Liver (tissue), 9 donors: ENCODE data around the gene MMP13. TPM values are rescaled to one million over a fixed set of nuclear protein-coding genes. Genes with fewer than 3 reads are reported as not detected.

Experiments
- DNase-seq: peaks from one replicate; pipeline ENCODE4 v3.0.0-alpha.2; 2017; ENCODE audit warnings: low spot score
- H3K27ac ChIP-seq, 2 donors: one replicate each; pipeline ENCODE4 v1.7.0; 2013; ENCODE audit warnings: inconsistent platforms in 2 of 2, low read length in 2 of 2, control low read depth in 1 of 2, low read depth in 1 of 2, mild to moderate bottlenecking in 1 of 2
- H3K27me3 ChIP-seq, 4 donors: one replicate each; pipeline versions ENCODE4 v1.6.1 to v1.7.0; 2013; ENCODE audit warnings: low read length in 3 of 4, inconsistent platforms in 1 of 4, mild to moderate bottlenecking in 1 of 4, moderate library complexity in 1 of 4; ENCODE audit not compliant: control insufficient read depth in 4 of 4, insufficient read depth in 4 of 4
- H3K36me3 ChIP-seq, 4 donors: one replicate each; pipeline versions ENCODE4 v1.6.1 to v1.7.0; 2013; ENCODE audit warnings: low read length in 3 of 4, mild to moderate bottlenecking in 3 of 4, low read depth in 1 of 4, moderate library complexity in 1 of 4; ENCODE audit not compliant: control insufficient read depth in 4 of 4, insufficient read depth in 3 of 4
- H3K4me1 ChIP-seq, 4 donors: one replicate each; pipeline versions ENCODE4 v1.6.1 to v1.7.0; 2013; ENCODE audit warnings: low read length in 3 of 4, mild to moderate bottlenecking in 3 of 4, moderate library complexity in 1 of 4; ENCODE audit not compliant: control insufficient read depth in 4 of 4, insufficient read depth in 4 of 4
- H3K4me3 ChIP-seq, 3 donors: one replicate each; pipeline versions ENCODE4 v1.6.1 to v1.7.0; 2013; ENCODE audit warnings: low read length in 3 of 3, control low read depth in 1 of 3, low read depth in 1 of 3, mild to moderate bottlenecking in 1 of 3
- H3K9ac ChIP-seq, 2 donors: one replicate each; pipeline ENCODE4 v1.7.0; 2013; ENCODE audit warnings: low read length in 2 of 2, mild to moderate bottlenecking in 2 of 2, moderate library complexity in 2 of 2, control low read depth in 1 of 2, low read depth in 1 of 2
- H3K9me3 ChIP-seq, 4 donors: one replicate each; pipeline versions ENCODE4 v1.6.1 to v1.7.0; 2013; ENCODE audit warnings: low read length in 3 of 4; ENCODE audit not compliant: control insufficient read depth in 4 of 4
- ATF3 ChIP-seq: IDR thresholded peaks from 2 replicates; pipeline ENCODE4 v1.6.1; 2016; ENCODE audit warnings: antibody characterized with exemption
- CTCF ChIP-seq: fragments of 150-350 bp; IDR thresholded peaks from 2 replicates; pipeline ENCODE4 v1.5.1; 2017; ENCODE audit warnings: improper control_type of control experiment, low read depth, low read length; ENCODE audit not compliant: missing input control
- EGR1 ChIP-seq, 2 donors: IDR thresholded peaks; 2 replicates each; pipeline ENCODE4 v1.6.1; 2016 to 2018; ENCODE audit warnings: antibody characterized with exemption in 2 of 2, low read depth in 2 of 2
- FOXA2 ChIP-seq: IDR thresholded peaks from 2 replicates; pipeline ENCODE4 v1.6.1; 2016; ENCODE audit warnings: antibody characterized with exemption
- GABPA ChIP-seq, 2 donors: IDR thresholded peaks in 1 of 2; conservative IDR thresholded peaks in 1 of 2; 2 replicates each; pipeline ENCODE4 v1.6.1; 2016; ENCODE audit warnings: antibody characterized with exemption in 2 of 2, mild to moderate bottlenecking in 1 of 2, moderate library complexity in 1 of 2
- HNF4A ChIP-seq, 2 donors: conservative IDR thresholded peaks; 2 replicates each; pipeline ENCODE4 v1.6.1; 2016; ENCODE audit warnings: antibody characterized with exemption in 2 of 2, mild to moderate bottlenecking in 2 of 2
- HNF4G ChIP-seq: IDR thresholded peaks from 2 replicates; pipeline ENCODE4 v1.6.1; 2016; ENCODE audit warnings: antibody characterized with exemption
- JUND ChIP-seq, 2 donors: IDR thresholded peaks; 2 replicates each; pipeline ENCODE4 v1.6.1; 2016; ENCODE audit warnings: antibody characterized with exemption in 2 of 2
- MAX ChIP-seq: IDR thresholded peaks from 2 replicates; pipeline ENCODE4 v1.6.1; 2016; ENCODE audit warnings: antibody characterized with exemption
- NR2F2 ChIP-seq: IDR thresholded peaks from 2 replicates; pipeline ENCODE4 v1.6.1; 2016; ENCODE audit warnings: antibody characterized with exemption
- RAD21 ChIP-seq, 2 donors: IDR thresholded peaks; 2 replicates each; pipeline ENCODE4 v1.6.1; 2016; ENCODE audit warnings: antibody characterized with exemption in 2 of 2, mild to moderate bottlenecking in 2 of 2
- REST ChIP-seq: IDR thresholded peaks from 2 replicates; pipeline ENCODE4 v1.6.1; 2016; ENCODE audit warnings: antibody characterized with exemption, mild to moderate bottlenecking
- RXRA ChIP-seq, 2 donors: IDR thresholded peaks; 2 replicates each; pipeline ENCODE4 v1.6.1; 2017 to 2018; ENCODE audit warnings: antibody characterized with exemption in 2 of 2, mild to moderate bottlenecking in 1 of 2
- SP1 ChIP-seq: IDR thresholded peaks from 2 replicates; pipeline ENCODE4 v1.6.1; 2018; ENCODE audit warnings: antibody characterized with exemption, mild to moderate bottlenecking
- TAF1 ChIP-seq: conservative IDR thresholded peaks from 2 replicates; pipeline ENCODE4 v1.6.1; 2016; ENCODE audit warnings: antibody characterized with exemption, mild to moderate bottlenecking
- YY1 ChIP-seq: IDR thresholded peaks from 2 replicates; pipeline ENCODE4 v1.6.1; 2016; ENCODE audit warnings: antibody characterized with exemption, mild to moderate bottlenecking
- ZBTB33 ChIP-seq: IDR thresholded peaks from 2 replicates; pipeline ENCODE4 v1.6.1; 2016; ENCODE audit warnings: antibody characterized with exemption
- WGBS: extraction: QIAGEN DNeasy Blood & Tissue Kit; methylation state at CpG from one replicate; pipeline ENCODE4 v1.1.7; 2013; 5-methylcytosine and 5-hydroxymethylcytosine counted together
- polyA plus RNA-seq, 2 donors: library from polyadenylated mRNA; stranded (reverse) in 1 of 2; unstranded in 1 of 2; fragments of 200-250 nt in 1 of 2; fragments of >200 nt in 1 of 2; fragmentation: Nextera tagmentation in 1 of 2; extraction: Ambion mirVana in 1 of 2; gene quantifications; one replicate each; pipeline versions ENCODE4 v1.2.1 to v1.2.3, GENCODE V29; 2013 to 2015
- total RNA-seq, 2 donors: library from RNA; depleted of rRNA; stranded (reverse); fragments of >200 nt; gene quantifications; one replicate each; pipeline ENCODE4 v1.2.3, GENCODE V29; 2014
- donor health status: healthy.
- donor health status: healthy.
- donor health status: healthy.
- donor health status: healthy.
- donor health status: healthy.

The MMP13 gene
- total and polyA plus RNA-seq, 4 donors: not detected

GRCh38 chr11:102994105-102994504 lies 38.6 kb upstream of the MMP13 start:
- Histone ChIP-seq H3K4me1 (no peaks in the 10 kb centered on the region), H3K9ac (no peak overlapping the region), H3K4me3 (no peak overlapping the region), H3K36me3 (no peaks in the 10 kb centered on the region), H3K9me3 (no peaks in the 10 kb centered on the region), H3K27ac (no peak overlapping the region), H3K27me3 (peaks cover 0 to 3% (median under 1%) of the 10 kb centered on the region in 4 donors)
- WGBS: 77% methylated on average over 1 of the region's 1 CpG
- no peak for TF ChIP-seq ATF3
- no peak for TF ChIP-seq EGR1 (IDR thresholded peaks at IDR 0.05; ENCODE audit: low read depth in 2 of 2)
- TF ChIP-seq YY1: no peak
- no peak for TF ChIP-seq GABPA (IDR thresholded peaks at IDR 0.05 in 1 of 2, conservative IDR thresholded peaks at IDR 0.05 in 1 of 2)
- TF ChIP-seq RAD21 (IDR thresholded peaks at IDR 0.05): no peak
- no peak for TF ChIP-seq REST
- no peak for TF ChIP-seq NR2F2
- TF ChIP-seq MAX: no peak
- TF ChIP-seq JUND (IDR thresholded peaks at IDR 0.05): no peak
- TF ChIP-seq SP1: no peak
- TF ChIP-seq CTCF: no peak
- TF ChIP-seq ZBTB33: no peak
- no peak for TF ChIP-seq FOXA2
- no peak for DNase-seq

GRCh38 chr11:102991776-102992175 lies 36.2 kb upstream of the MMP13 start:
- H3K27me3 ChIP-seq: peaks cover 0 to 3% (median under 1%) of the 10 kb centered on the region in 4 donors
- 68% methylated on average over 3 of the region's 3 CpGs for WGBS
- H3K9ac ChIP-seq: no peak overlapping the region
- H3K27ac ChIP-seq: no peak overlapping the region
- H3K36me3 ChIP-seq: no peaks in the 10 kb centered on the region
- no peaks in the 10 kb centered on the region for H3K9me3 ChIP-seq
- H3K4me1 ChIP-seq: no peaks in the 10 kb centered on the region
- no peak for DNase-seq
- no peak overlapping the region for H3K4me3 ChIP-seq
- TF ChIP-seq GABPA (IDR thresholded peaks at IDR 0.05 in 1 of 2, conservative IDR thresholded peaks at IDR 0.05 in 1 of 2): no peak
- TF ChIP-seq CTCF: no peak
- TF ChIP-seq SP1: no peak
- TF ChIP-seq RAD21 (IDR thresholded peaks at IDR 0.05): no peak
- no peak for TF ChIP-seq TAF1
- TF ChIP-seq FOXA2: no peak
- no peak for TF ChIP-seq NR2F2
- TF ChIP-seq RXRA (IDR thresholded peaks at IDR 0.05): no peak
- TF ChIP-seq YY1: no peak
- no peak for TF ChIP-seq REST
- no peak for TF ChIP-seq ATF3
- TF ChIP-seq HNF4A (conservative IDR thresholded peaks at IDR 0.05): no peak
- no peak for TF ChIP-seq HNF4G
- TF ChIP-seq EGR1 (IDR thresholded peaks at IDR 0.05; ENCODE audit: low read depth in 2 of 2): no peak
